NAMALWA (cell line): ENCODE results near the gene PPP4R4.

Experiments
- DNase-seq: peaks from one replicate; pipeline ENCODE4 v3.0.0-alpha.2; 2015; ENCODE audit warnings: low spot score

Gene PPP4R4

DNA sequence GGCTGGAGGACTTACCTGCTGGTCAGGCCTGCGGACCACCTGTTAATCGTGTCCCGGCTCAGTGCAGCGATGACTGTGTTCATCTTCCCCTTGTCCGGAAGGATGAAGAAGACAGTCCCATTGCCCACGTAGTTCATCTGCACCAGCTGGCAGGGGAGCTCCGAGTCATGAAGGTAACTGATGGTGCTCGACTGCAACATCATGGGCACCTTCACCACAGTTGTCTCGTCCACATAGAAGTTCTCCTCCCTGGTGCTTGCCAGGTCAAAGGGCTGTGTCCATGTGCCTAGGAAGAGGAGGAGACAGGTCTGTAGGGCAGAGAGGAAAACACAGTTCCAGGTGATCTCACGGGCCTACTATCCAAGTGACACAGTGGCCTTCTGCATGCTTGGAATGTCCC is 135.6 kb downstream of the PPP4R4 start:
- DNase-seq: no peak

GRCh38 chr14:94310248-94310647 is 136.1 kb downstream of the PPP4R4 start:
- no peak for DNase-seq

DNA sequence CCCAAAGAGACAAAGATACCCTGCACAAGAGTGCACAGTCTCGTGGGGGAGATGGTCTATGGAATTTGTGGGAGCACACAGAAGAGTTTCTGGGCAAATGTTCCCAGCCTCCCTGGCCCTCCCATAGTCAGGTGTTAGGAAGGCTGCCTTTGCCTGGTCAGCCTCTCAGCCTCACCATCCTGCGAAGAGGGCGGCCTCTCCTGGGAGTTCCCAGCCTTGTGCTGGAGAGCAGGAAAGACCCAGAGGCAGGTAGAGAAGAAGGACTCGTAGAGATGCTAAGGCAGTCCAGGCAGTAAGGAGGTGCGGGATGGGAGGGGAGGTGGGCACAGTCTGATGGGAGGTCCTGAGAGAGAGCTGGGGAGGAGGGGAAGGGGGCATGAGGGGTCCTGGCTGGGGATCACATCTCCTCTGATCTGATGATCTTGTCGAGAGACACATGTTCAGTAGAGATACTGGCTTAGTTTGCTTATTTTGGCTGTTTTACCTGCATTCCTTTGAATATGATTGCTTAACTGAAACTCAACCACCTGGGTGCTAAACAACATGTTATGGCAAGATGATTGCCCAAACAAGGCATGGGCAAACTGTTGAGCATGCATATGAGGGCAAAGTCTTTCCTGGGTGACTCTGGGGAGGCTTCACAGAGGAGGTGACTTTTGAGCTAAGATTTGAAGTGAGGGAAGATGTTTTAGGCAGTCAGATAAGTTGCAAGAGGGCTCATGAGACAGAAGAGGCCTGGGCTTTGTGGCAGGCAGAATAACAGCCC is 138.5 kb downstream of the PPP4R4 start:
- DNase-seq: no peak

DNA sequence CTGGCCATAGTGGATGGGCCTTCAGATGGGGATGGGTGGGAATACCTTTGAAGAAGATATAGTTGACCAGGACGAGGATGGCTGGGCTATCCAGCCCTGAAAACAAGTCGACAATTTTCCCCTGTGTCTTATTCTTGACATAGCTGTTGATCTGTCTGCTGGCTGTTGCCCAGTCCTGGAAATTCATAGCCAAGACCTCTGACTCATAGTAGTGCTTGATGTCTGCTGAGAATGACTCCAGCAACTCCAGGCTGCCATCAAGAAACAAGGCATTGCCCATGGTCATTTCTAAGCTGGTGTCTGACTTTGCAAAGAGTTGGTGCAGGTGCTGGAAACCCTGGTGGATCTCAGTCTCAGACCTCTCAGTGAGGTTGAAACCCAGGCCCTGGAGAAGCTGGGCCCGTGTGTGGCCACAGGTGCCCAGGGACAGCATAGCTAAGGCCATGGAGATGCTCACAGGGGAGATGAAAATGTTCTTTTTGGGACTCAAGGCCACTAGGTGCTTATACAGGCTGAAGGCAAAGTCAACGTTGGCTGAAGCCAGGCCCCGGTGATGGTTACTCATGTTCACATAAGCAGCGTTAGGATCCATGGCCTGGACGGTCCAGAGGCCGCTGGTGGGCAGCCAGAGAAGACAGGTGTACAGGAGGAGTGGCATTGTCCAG is 140.0 kb downstream of the PPP4R4 start:
- DNase-seq: no peak

- no peak for DNase-seq
Observed at GRCh38 chr14:94314890-94315289, 140.8 kb downstream of the PPP4R4 start.

DNA sequence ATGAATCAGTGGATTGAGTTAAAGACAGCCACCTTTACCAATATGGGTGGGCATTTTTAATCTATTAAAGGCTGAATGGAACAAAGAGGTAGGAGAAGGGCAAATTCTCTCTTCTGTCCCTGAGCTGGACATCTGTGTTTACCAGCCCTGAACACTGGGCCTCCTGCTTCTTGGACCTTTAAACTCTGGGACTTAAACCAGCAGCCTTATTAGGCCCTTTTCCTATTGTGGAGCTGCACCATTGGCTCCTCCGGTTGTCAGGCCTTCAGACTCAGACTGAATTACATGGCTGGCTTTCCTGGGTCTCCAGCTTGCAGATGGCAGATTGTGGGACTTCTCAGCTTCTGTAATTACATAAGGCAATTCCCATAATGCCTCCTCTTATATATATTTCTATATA is 142.6 kb downstream of the PPP4R4 start:
- no peak for DNase-seq

DNA sequence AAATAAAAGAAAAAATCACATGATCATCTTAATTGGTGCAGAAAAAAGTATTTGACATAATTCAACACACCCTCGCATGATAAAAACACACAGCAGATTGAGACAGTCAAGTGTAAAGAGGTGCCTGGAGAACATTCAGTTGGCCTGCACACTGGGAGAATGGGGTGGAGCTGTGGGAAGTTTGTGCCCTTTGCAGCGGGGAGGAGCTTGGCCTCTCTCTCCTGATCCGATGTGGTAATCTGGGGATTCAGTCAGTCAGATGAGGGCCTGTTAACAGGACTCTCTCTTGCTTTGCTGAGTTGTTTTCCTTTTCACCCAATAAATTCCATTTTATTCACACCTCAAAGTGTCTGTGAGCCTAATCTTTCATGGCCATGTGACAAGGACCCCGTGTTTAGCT is 143.1 kb downstream of the PPP4R4 start:
- DNase-seq: no peak

DNA sequence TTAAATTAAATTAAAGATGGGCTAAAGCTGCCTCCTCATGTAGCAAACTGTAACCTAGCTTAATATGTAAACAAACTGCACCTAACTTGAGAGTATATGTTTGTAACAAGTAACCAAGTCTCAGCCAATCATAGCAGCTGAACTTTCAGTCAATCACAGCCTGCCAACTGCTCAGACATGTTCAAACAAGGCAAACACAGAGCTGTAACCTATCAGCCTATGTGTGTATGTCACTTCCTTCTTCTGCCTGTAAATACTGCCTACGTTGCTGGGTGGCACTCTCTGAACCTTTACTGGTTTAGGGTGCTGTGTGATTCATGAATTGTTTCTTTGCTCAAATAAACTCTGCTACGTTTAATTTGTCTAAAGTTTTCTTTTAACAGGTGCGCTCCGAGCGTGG is 146.1 kb downstream of the PPP4R4 start:
- peak; percentile 51 for DNase-seq

DNA sequence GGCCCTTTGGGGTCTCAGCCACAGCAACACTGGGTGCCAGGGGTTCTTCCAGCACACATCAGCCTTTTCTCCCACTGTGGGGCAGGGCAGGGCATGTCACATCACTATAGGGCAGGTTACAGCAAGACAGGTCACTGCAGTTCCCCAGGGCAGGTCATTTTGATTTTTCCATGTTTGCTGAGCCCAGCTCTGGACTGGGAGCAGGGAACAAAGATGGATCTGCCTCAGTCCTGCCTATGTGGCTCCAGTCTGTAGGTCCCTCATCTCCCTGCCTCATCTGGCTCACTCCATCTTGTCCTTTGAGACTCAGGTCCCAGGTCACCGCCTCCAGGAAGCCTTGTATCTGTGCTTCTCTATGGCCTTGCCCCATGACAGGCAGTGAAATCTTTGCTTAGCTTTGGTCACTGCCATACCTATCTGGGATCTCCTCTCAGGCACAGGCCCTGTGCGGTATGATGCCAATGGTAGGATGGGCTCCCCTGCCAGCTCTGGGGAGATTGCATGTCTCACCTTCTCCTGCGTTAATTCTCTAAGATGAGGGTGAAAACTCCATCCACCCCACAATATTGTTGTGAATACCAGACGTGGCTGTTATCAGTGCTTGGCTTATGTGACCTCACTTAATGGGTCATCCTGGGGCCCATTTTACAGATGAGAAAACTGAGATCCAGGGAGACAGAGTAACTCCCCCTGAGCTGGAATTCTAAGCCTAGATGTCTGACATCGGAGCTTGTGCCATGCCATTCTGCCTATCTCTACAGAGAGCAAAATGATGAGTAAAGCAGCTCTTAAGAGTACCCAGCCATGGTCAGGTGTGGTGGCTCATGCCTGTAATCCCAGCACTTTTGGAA is 147.5 kb downstream of the PPP4R4 start:
- no peak for DNase-seq

DNA sequence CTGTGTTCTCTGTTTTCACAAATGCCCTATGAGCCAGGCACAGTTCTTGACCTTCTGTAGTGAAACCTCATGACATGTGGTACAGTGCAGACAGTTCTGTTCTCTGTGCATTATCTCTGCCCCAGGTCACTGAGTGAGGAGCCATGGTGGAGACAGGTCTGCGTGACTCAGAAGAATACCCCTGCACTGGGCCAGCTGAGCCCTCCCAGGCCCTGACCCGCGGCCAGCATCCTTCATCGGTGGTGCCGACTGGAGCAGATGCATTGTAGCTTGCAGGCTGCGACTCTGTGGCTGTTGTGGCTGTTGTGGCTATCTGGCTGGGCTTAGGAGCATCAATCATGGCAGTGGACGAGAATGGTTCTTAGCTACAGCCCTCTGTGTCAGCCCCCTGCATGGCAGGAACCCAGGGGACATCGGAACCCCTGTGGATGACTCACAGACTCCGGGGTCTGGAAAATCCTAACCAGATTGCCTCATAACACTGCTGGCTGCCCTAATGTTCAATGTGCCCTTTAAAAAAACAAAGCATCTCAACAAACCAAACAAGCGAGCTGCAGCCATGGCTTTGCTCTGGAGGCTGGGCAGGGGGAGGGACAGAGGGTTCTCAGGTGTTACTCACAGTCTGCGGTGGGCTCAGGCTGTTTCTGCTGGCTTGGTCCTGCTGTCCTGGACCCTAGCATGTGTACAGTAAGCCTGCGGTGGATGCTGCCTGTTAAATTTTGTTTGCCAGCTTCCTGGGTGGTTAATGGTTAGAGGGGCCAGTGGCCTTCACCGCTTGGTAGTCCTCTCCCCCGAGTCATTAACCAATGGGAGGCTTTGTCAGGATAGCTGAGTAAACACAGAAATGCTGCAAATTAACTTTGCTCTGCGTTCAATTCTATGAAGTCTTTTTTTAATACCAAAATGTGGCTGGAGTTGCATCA is 148.8 kb downstream of the PPP4R4 start, which contains the start of gene SERPINA6:
Gene SERPINA6 (minus strand): TSS at position 689 of the 923 bp plus-strand sequence. CDS start 8,688 bp downstream, outside the sequence.
- no peak for DNase-seq

DNA sequence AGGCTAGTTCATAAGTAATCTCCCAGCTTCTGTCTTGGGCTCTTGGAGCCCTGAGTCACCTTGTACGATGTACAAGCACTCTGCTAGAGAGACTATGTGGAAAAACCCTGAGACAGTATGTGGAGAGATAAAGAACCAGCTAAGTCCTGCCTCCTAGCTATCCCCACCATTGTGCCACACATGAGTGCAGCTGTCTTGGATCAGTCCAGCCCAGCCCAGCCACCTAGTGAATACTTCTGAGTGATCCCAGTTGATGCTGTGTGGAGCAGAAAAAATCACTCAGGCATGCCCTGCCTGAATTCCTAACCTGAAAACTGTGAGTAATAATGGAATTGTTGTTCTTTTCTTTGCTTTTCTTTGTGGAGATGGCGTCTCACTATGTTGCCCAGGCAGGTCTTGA is 154.1 kb downstream of the PPP4R4 start:
- no peak for DNase-seq
